Stimulated activated naive CD4-positive, alpha-beta T cell (primary cell): Measurements from ENCODE around the gene TMEM191B.
"Not testable (repeated sequence)": the region's sequence is repeated elsewhere in the genome, so short reads cannot be mapped to it uniquely, and the experiment has no call there.

Source experiments
- DNase-seq, 6 experiments: peaks; one replicate each; lab custom pipeline; 2025; lab: John Stamatoyannopoulos, UW

The TMEM191B gene

GRCh38 chr22:18558516-18558915 lies 30.9 kb downstream of the TMEM191B start:
- not testable (repeated sequence) for DNase-seq

- not testable (repeated sequence) for DNase-seq
Measured at GRCh38 chr22:18558939-18559338, 31.3 kb downstream of the TMEM191B start.

GRCh38 chr22:18560099-18560974 lies 32.7 kb downstream of the TMEM191B start:
- not testable (repeated sequence) for DNase-seq

- not testable (repeated sequence) for DNase-seq
Measured at GRCh38 chr22:18570509-18571246, 43.1 kb downstream of the TMEM191B start.

GRCh38 chr22:18573483-18574164 lies 46.0 kb downstream of the TMEM191B start:
- not testable (repeated sequence) for DNase-seq

- DNase-seq: not testable (repeated sequence)
Measured at GRCh38 chr22:18574555-18574954, 47.0 kb downstream of the TMEM191B start.

- not testable (repeated sequence) for DNase-seq
Measured at GRCh38 chr22:18575686-18576085, 48.1 kb downstream of the TMEM191B start.

- DNase-seq: not testable (repeated sequence)
Measured at GRCh38 chr22:18577090-18577818, 49.7 kb downstream of the TMEM191B start.

DNA sequence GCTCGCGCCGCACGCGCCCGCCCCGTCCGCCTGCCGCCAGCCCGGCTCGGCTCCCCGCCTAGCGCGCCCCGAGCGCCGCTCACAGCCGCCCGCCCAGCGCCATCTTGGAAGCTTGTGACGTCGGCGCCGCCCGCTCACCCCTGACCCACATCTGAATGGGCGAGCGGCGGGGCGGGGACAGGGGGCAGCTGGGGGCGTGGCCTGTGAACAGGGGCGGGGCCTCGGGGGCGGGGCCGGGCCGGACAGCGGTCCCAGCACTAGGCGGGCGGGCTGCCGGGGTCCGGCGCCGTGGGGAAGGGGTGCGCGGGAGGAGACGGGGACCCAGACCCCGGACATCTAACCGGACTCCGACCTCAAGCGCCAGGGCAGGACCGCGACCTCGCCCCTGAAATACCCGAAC lies 50.2 kb downstream of the TMEM191B start:
- DNase-seq: not testable (repeated sequence)
